K562 (cell line): ENCODE data around the gene SPINT1. TPM values are rescaled to one million over a fixed set of nuclear protein-coding genes. Genes with fewer than 3 reads are reported as not detected.

Source experiments
- GTF2A2 ChIP-seq: IDR thresholded peaks from 2 replicates; pipeline ENCODE4 v1.6.1; 2016; ENCODE audit warnings: mild to moderate bottlenecking, missing genetic modification characterization, missing compliant biosample characterization
- PTBP1 ChIP-seq: fragments of 200-400 bp; formaldehyde crosslinking; IDR thresholded peaks from 2 replicates; pipeline ENCODE4 v1.6.1; 2017; ENCODE audit warnings: low read depth, low read length
- polyA plus RNA-seq, 8 experiments: library from polyadenylated mRNA; depleted of rRNA in 4 of 8; stranded (reverse) in 5 of 8; unstranded in 3 of 8; fragments of >200 nt; fragmentation: Nextera tagmentation in 2 of 8; fragmentation: Illumina TruSeq in 1 of 8; extraction: Ambion mirVana in 2 of 8; extraction: Trizol in 1 of 8; gene quantifications; 2 replicates each; pipeline versions ENCODE4 v1.2.1 to v1.2.3, GENCODE V29; 2011 to 2014; ENCODE audit warnings: inconsistent platforms in 1 of 8, missing spikeins in 1 of 8
- total RNA-seq, 7 experiments: library from RNA; depleted of rRNA in 6 of 7; stranded (reverse); fragments of >200 nt in 6 of 7; fragmentation: Illumina TruSeq in 2 of 7; extraction: Trizol in 2 of 7; gene quantifications; 2 replicates each; pipeline versions ENCODE4 v1.2.1 to v1.2.3, GENCODE V29; 2011 to 2021; ENCODE audit warnings: low replicate concordance in 1 of 7
- TF ChIP-seq, protein P1 (sequence below): fragments of 200-600 bp; sonication (generic); IDR thresholded peaks from one replicate; pipeline ENCODE4 v1.6.1; 2012; ENCODE audit warnings: mild to moderate bottlenecking, low read depth, low read length, inconsistent platforms
- TF ChIP-seq, protein P2 (sequence below): fragments of 450-650 bp; IDR thresholded peaks from 2 replicates; pipeline ENCODE4 v1.6.1; 2016; ENCODE audit warnings: mild to moderate bottlenecking, moderate library complexity

SPINT1 gene
- total and polyA plus RNA-seq, 9 of the 15 experiments (the other 6 are each of a cell fraction or from before 2014, with no cell fraction given): 0.78 to 4.5 (median 1.5) TPM

DNA sequence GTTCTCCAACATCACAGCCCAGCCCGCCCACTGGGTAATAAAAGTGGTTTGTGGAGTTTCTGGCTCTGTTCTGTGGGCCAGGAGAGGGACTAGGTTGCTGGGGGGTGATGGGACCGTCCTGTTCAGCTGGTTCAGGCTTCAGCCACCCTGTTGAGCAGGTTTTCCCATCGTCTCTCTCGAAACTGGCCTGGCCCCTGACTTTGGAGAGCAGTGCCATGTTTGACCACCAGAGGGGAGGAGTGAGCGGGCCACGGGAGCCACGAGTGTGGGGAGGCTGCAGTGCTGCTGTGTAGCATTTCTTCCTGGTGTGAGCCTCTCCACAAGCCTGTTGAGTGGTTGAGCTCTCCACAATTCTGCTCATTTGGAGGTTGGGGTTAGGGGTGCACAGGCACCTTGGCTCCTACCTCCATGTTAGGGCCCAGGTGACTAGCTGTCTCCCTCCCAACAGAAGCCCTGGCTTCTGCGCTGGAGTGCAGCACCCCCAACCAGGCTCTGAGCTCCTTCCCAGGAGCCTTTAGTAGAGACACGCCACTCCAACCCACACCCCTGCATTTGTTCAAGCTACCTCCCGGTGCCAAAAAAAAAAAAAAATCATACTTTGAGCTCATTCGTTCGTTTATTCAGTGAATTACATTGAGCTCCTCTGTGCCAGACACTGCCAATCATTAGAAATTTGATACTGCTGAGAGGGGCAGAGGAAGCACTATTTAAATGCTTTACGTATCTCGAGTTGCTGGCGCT is 13.9 kb downstream of the SPINT1 start (continued):
- TF ChIP-seq, protein P1, sequence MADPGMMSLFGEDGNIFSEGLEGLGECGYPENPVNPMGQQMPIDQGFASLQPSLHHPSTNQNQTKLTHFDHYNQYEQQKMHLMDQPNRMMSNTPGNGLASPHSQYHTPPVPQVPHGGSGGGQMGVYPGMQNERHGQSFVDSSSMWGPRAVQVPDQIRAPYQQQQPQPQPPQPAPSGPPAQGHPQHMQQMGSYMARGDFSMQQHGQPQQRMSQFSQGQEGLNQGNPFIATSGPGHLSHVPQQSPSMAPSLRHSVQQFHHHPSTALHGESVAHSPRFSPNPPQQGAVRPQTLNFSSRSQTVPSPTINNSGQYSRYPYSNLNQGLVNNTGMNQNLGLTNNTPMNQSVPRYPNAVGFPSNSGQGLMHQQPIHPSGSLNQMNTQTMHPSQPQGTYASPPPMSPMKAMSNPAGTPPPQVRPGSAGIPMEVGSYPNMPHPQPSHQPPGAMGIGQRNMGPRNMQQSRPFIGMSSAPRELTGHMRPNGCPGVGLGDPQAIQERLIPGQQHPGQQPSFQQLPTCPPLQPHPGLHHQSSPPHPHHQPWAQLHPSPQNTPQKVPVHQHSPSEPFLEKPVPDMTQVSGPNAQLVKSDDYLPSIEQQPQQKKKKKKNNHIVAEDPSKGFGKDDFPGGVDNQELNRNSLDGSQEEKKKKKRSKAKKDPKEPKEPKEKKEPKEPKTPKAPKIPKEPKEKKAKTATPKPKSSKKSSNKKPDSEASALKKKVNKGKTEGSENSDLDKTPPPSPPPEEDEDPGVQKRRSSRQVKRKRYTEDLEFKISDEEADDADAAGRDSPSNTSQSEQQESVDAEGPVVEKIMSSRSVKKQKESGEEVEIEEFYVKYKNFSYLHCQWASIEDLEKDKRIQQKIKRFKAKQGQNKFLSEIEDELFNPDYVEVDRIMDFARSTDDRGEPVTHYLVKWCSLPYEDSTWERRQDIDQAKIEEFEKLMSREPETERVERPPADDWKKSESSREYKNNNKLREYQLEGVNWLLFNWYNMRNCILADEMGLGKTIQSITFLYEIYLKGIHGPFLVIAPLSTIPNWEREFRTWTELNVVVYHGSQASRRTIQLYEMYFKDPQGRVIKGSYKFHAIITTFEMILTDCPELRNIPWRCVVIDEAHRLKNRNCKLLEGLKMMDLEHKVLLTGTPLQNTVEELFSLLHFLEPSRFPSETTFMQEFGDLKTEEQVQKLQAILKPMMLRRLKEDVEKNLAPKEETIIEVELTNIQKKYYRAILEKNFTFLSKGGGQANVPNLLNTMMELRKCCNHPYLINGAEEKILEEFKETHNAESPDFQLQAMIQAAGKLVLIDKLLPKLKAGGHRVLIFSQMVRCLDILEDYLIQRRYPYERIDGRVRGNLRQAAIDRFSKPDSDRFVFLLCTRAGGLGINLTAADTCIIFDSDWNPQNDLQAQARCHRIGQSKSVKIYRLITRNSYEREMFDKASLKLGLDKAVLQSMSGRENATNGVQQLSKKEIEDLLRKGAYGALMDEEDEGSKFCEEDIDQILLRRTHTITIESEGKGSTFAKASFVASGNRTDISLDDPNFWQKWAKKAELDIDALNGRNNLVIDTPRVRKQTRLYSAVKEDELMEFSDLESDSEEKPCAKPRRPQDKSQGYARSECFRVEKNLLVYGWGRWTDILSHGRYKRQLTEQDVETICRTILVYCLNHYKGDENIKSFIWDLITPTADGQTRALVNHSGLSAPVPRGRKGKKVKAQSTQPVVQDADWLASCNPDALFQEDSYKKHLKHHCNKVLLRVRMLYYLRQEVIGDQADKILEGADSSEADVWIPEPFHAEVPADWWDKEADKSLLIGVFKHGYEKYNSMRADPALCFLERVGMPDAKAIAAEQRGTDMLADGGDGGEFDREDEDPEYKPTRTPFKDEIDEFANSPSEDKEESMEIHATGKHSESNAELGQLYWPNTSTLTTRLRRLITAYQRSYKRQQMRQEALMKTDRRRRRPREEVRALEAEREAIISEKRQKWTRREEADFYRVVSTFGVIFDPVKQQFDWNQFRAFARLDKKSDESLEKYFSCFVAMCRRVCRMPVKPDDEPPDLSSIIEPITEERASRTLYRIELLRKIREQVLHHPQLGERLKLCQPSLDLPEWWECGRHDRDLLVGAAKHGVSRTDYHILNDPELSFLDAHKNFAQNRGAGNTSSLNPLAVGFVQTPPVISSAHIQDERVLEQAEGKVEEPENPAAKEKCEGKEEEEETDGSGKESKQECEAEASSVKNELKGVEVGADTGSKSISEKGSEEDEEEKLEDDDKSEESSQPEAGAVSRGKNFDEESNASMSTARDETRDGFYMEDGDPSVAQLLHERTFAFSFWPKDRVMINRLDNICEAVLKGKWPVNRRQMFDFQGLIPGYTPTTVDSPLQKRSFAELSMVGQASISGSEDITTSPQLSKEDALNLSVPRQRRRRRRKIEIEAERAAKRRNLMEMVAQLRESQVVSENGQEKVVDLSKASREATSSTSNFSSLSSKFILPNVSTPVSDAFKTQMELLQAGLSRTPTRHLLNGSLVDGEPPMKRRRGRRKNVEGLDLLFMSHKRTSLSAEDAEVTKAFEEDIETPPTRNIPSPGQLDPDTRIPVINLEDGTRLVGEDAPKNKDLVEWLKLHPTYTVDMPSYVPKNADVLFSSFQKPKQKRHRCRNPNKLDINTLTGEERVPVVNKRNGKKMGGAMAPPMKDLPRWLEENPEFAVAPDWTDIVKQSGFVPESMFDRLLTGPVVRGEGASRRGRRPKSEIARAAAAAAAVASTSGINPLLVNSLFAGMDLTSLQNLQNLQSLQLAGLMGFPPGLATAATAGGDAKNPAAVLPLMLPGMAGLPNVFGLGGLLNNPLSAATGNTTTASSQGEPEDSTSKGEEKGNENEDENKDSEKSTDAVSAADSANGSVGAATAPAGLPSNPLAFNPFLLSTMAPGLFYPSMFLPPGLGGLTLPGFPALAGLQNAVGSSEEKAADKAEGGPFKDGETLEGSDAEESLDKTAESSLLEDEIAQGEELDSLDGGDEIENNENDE: no peak
- no peak for TF ChIP-seq PTBP1
- TF ChIP-seq GTF2A2: no peak
- TF ChIP-seq, protein P2, sequence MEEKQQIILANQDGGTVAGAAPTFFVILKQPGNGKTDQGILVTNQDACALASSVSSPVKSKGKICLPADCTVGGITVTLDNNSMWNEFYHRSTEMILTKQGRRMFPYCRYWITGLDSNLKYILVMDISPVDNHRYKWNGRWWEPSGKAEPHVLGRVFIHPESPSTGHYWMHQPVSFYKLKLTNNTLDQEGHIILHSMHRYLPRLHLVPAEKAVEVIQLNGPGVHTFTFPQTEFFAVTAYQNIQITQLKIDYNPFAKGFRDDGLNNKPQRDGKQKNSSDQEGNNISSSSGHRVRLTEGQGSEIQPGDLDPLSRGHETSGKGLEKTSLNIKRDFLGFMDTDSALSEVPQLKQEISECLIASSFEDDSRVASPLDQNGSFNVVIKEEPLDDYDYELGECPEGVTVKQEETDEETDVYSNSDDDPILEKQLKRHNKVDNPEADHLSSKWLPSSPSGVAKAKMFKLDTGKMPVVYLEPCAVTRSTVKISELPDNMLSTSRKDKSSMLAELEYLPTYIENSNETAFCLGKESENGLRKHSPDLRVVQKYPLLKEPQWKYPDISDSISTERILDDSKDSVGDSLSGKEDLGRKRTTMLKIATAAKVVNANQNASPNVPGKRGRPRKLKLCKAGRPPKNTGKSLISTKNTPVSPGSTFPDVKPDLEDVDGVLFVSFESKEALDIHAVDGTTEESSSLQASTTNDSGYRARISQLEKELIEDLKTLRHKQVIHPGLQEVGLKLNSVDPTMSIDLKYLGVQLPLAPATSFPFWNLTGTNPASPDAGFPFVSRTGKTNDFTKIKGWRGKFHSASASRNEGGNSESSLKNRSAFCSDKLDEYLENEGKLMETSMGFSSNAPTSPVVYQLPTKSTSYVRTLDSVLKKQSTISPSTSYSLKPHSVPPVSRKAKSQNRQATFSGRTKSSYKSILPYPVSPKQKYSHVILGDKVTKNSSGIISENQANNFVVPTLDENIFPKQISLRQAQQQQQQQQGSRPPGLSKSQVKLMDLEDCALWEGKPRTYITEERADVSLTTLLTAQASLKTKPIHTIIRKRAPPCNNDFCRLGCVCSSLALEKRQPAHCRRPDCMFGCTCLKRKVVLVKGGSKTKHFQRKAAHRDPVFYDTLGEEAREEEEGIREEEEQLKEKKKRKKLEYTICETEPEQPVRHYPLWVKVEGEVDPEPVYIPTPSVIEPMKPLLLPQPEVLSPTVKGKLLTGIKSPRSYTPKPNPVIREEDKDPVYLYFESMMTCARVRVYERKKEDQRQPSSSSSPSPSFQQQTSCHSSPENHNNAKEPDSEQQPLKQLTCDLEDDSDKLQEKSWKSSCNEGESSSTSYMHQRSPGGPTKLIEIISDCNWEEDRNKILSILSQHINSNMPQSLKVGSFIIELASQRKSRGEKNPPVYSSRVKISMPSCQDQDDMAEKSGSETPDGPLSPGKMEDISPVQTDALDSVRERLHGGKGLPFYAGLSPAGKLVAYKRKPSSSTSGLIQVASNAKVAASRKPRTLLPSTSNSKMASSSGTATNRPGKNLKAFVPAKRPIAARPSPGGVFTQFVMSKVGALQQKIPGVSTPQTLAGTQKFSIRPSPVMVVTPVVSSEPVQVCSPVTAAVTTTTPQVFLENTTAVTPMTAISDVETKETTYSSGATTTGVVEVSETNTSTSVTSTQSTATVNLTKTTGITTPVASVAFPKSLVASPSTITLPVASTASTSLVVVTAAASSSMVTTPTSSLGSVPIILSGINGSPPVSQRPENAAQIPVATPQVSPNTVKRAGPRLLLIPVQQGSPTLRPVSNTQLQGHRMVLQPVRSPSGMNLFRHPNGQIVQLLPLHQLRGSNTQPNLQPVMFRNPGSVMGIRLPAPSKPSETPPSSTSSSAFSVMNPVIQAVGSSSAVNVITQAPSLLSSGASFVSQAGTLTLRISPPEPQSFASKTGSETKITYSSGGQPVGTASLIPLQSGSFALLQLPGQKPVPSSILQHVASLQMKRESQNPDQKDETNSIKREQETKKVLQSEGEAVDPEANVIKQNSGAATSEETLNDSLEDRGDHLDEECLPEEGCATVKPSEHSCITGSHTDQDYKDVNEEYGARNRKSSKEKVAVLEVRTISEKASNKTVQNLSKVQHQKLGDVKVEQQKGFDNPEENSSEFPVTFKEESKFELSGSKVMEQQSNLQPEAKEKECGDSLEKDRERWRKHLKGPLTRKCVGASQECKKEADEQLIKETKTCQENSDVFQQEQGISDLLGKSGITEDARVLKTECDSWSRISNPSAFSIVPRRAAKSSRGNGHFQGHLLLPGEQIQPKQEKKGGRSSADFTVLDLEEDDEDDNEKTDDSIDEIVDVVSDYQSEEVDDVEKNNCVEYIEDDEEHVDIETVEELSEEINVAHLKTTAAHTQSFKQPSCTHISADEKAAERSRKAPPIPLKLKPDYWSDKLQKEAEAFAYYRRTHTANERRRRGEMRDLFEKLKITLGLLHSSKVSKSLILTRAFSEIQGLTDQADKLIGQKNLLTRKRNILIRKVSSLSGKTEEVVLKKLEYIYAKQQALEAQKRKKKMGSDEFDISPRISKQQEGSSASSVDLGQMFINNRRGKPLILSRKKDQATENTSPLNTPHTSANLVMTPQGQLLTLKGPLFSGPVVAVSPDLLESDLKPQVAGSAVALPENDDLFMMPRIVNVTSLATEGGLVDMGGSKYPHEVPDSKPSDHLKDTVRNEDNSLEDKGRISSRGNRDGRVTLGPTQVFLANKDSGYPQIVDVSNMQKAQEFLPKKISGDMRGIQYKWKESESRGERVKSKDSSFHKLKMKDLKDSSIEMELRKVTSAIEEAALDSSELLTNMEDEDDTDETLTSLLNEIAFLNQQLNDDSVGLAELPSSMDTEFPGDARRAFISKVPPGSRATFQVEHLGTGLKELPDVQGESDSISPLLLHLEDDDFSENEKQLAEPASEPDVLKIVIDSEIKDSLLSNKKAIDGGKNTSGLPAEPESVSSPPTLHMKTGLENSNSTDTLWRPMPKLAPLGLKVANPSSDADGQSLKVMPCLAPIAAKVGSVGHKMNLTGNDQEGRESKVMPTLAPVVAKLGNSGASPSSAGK: no peak
